ENCODE measurements around the gene HYAL2. TPM values are rescaled to one million over a fixed set of nuclear protein-coding genes. Genes with fewer than 3 reads are reported as not detected.

Gene HYAL2
- total and polyA plus RNA-seq, 9 of the 15 experiments (the other 6 are each of a cell fraction or from before 2014, with no cell fraction given): 0.36 to 22.7 (median 11.4) TPM; not detected in 1

DNA sequence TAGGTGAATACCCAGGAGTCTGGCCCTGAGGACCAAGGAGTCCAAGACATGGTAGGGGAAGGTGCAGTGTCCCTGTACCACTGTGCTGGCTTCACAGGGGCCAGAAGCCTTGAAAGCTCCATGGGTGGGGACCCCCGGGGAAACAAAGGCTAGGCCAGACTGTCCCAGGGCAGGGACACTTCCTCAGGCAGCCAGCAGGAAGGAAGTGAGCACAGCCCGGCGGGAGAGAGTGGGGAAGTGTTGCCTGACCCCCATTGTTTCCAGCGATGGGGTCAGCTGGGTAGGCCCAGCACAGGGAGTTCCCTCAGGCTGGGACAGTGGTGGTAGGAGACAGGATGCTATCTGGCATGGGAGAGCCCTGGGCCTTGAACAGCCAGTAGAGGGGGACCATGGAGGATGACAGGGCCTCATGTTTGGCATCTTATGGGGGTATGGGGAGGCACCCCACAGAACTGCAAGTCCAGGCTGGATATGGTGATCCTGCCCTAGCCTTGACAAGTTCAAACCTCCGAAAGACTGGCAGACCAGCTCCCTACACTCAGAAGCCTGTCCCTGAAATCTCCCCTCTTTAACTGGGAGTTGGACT, 1.2 kb upstream of the HYAL2 start (continued):
- TF ChIP-seq NR4A1 (CRISPR knock-in tag; IDR thresholded peaks at IDR 0.05) (no peak), NR4A1 (tag; IDR thresholded peaks at IDR 0.05) (no peak), SUPT5H (IDR thresholded peaks at IDR 0.05) (no peak), MEIS2 (IDR thresholded peaks at IDR 0.05; ENCODE audit: partially characterized antibody) (no peak), SRSF3 (IDR thresholded peaks at IDR 0.05; ENCODE audit: insufficient read depth, low read length) (no peak)
- TF ChIP-seq, protein P1, sequence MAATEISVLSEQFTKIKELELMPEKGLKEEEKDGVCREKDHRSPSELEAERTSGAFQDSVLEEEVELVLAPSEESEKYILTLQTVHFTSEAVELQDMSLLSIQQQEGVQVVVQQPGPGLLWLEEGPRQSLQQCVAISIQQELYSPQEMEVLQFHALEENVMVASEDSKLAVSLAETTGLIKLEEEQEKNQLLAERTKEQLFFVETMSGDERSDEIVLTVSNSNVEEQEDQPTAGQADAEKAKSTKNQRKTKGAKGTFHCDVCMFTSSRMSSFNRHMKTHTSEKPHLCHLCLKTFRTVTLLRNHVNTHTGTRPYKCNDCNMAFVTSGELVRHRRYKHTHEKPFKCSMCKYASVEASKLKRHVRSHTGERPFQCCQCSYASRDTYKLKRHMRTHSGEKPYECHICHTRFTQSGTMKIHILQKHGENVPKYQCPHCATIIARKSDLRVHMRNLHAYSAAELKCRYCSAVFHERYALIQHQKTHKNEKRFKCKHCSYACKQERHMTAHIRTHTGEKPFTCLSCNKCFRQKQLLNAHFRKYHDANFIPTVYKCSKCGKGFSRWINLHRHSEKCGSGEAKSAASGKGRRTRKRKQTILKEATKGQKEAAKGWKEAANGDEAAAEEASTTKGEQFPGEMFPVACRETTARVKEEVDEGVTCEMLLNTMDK (IDR thresholded peaks at IDR 0.05; ENCODE audit: borderline replicate concordance, insufficient read depth, low read depth, low read length, poor library complexity, severe bottlenecking): no peak

DNA sequence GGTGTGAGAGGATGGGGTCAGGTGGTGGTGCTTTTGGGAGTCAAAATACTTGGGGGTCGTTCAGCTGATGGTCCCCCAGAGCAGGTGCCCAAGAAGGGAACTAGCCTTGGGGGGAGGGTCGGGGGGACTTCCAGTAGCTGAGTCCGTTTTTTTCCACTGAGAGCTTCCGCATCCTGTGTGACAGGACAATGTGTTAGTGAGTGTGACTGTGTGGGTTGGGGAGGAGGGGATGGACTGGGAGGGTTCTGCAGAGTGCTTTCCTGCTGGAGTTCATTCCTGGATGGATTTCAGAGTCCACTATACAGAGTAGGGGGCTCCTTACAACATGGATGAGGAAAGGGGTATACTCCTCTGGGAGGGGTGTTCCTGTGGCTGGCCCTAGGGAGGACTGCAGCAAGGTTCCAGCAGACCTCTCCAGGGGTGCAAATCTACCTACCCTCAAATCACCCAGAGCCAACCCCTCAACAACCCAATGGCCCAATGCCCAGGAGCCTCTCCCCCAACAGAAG, 601 bp upstream of the HYAL2 start:
- ATAC-seq (no peak), FAIRE-seq (no peak), DNase-seq (ENCODE audit: extremely low read depth in 1 of 4, low spot score in 3 of 4) (no peak)
- intact Hi-C loops (cut with micrococcal nuclease) (no loop called here), in situ Hi-C loops (cut with MboI) (no loop called here)
- TF ChIP-seq RFX1 (IDR thresholded peaks at IDR 0.05): no peak
- TF ChIP-seq NR3C1 (CRISPR knock-in tag; IDR thresholded peaks at IDR 0.05): no peak
- TF ChIP-seq YBX1 (IDR thresholded peaks at IDR 0.05): no peak
- ChIA-PET POLR2A (interaction anchor here (1.2 kb wide), 1 partner anchor 14 kb away, joined by 4 read pairs; no protein-coding TSS in a partner anchor), CTCF (ENCODE audit: low intra/inter-chr PET ratio) (interaction anchor here (2.1 kb wide), 1 partner anchor 96 kb away, joined by 6 read pairs; no protein-coding TSS in a partner anchor)
- peak overlapping the region in 1 of 2 experiments; percentile 55; a peak in 2 of 4 replicates for H3K9ac ChIP-seq (ENCODE audit: insufficient read depth in 1 of 2, low read depth in 2 of 2, low read length in 2 of 2)
- H3K79me2 ChIP-seq (ENCODE audit: control insufficient read depth, insufficient read depth, low read length): peaks cover 36% of the 10 kb centered on the region
- H3K9me3 ChIP-seq (replicated peaks; ENCODE audit: control insufficient read depth, insufficient read depth, low read depth, low read length): no peaks in the 10 kb centered on the region
- no peak overlapping the region for H2AFZ ChIP-seq (ENCODE audit: low read depth, low read length)
- no peak overlapping the region for H3K27ac ChIP-seq (ENCODE audit: extremely low read depth, low read depth, low read length)
- H3K9me1 ChIP-seq (ENCODE audit: control insufficient read depth, insufficient read depth, low read length): no peaks in the 10 kb centered on the region
- H3K36me3 ChIP-seq (ENCODE audit: control insufficient read depth, insufficient read depth, low read length): peaks cover 41% of the 10 kb centered on the region; the same call in 2 of the 3 replicates
- H3K27me3 ChIP-seq (ENCODE audit: control insufficient read depth in 2 of 2, insufficient read depth in 2 of 2, low read length in 2 of 2): no peaks in the 10 kb centered on the region
- H3K4me2 ChIP-seq (ENCODE audit: insufficient read depth, low read length): no peak overlapping the region
- H3K4me3 ChIP-seq: no peak overlapping the region
- no TSS peak for BruUV-seq (replicated peaks)
- no peaks in the 10 kb centered on the region for H4K20me1 ChIP-seq (replicated peaks; ENCODE audit: control insufficient read depth, insufficient read depth, low read length)
- WGBS (ENCODE audit: insufficient coverage, low coverage, missing lambda C conversion rate): 60% methylated on average over 2 of the region's 4 CpGs
- peaks cover 25 to 66% of the 10 kb centered on the region in 2 experiments; a peak in 4 of 5 replicates for H3K4me1 ChIP-seq (replicated peaks in 1 of 2; ENCODE audit: control insufficient read depth in 2 of 2, insufficient read depth in 2 of 2, low read length in 2 of 2)
